Fibroblast of the conjunctiva (primary cell): Measurements from ENCODE around the gene AASDH.
A peak's percentile ranks its signal among the peaks of the same experiment; 100 is the strongest.

Source experiments
- DNase-seq: peaks from one replicate; pipeline ENCODE4 v3.0.0-alpha.2; 2010; ENCODE audit warnings: low read depth

AASDH gene

GRCh38 chr4:56387023-56388001 lies at the start of gene AASDH:
AASDH (minus strand) TSS chr4:56387491; CDS start chr4:56384299, 3,192 bp downstream.
- peak; percentile 88 for DNase-seq

- peak; percentile 96 for DNase-seq
Measured at GRCh38 chr4:56435140-56435926, 48.0 kb upstream of the AASDH start, which contains the start of gene PPAT. PPAT (minus strand) TSS chr4:56435615; CDS start chr4:56435477, 138 bp downstream.

- DNase-seq: no peak
Measured at GRCh38 chr4:56434599-56435139, 47.4 kb upstream of the AASDH start.

GRCh38 chr4:56433280-56433679 lies 46.0 kb upstream of the AASDH start:
- no peak for DNase-seq

- no peak for DNase-seq
Measured at GRCh38 chr4:56430203-56430602, 42.9 kb upstream of the AASDH start.

GRCh38 chr4:56427179-56427578 lies 39.9 kb upstream of the AASDH start:
- no peak for DNase-seq

GRCh38 chr4:56426273-56426672 lies 39.0 kb upstream of the AASDH start:
- DNase-seq: no peak

- no peak for DNase-seq
Measured at GRCh38 chr4:56425518-56425917, 38.2 kb upstream of the AASDH start.

- no peak for DNase-seq
Measured at GRCh38 chr4:56424697-56425514, 37.6 kb upstream of the AASDH start.

GRCh38 chr4:56424176-56424575 lies 36.9 kb upstream of the AASDH start:
- DNase-seq: no peak

- DNase-seq: no peak
Measured at GRCh38 chr4:56417396-56417795, 30.1 kb upstream of the AASDH start.

- no peak for DNase-seq
Measured at GRCh38 chr4:56416349-56416748, 29.1 kb upstream of the AASDH start.

- no peak for DNase-seq
Measured at GRCh38 chr4:56414135-56414670, 26.9 kb upstream of the AASDH start.

- DNase-seq: peak; percentile 99
Measured at GRCh38 chr4:56410247-56411062, 23.2 kb upstream of the AASDH start.

GRCh38 chr4:56409511-56410090 lies 22.3 kb upstream of the AASDH start:
- no peak for DNase-seq

GRCh38 chr4:56408978-56409377 lies 21.7 kb upstream of the AASDH start:
- DNase-seq: no peak

- DNase-seq: no peak
Measured at GRCh38 chr4:56406151-56406550, 18.9 kb upstream of the AASDH start.

GRCh38 chr4:56405016-56405415 lies 17.7 kb upstream of the AASDH start:
- DNase-seq: no peak

- DNase-seq: no peak
Measured at GRCh38 chr4:56400560-56400959, 13.3 kb upstream of the AASDH start.

GRCh38 chr4:56391270-56391669 lies 4.0 kb upstream of the AASDH start:
- no peak for DNase-seq
